ENCODE results near the gene MICAL3.

- TF ChIP-seq TARDBP (IDR thresholded peaks at IDR 0.05), result no peak
- no peak for TF ChIP-seq SP1 (IDR thresholded peaks at IDR 0.05)
- TF ChIP-seq ARNT (IDR thresholded peaks at IDR 0.05), result no peak
- TF ChIP-seq ELF4 (IDR thresholded peaks at IDR 0.05), result no peak
- TF ChIP-seq FOXM1 (IDR thresholded peaks at IDR 0.05; ENCODE audit: borderline replicate concordance), result no peak
- no peak for TF ChIP-seq PKNOX1 (IDR thresholded peaks at IDR 0.05)
- TF ChIP-seq NFRKB (IDR thresholded peaks at IDR 0.05), result no peak
- no peak for TF ChIP-seq L3MBTL2 (conservative IDR thresholded peaks at IDR 0.05)
- TF ChIP-seq ZNF384 (IDR thresholded peaks at IDR 0.05), result no peak
- TF ChIP-seq FOXK2 (IDR thresholded peaks at IDR 0.05), result no peak
- TF ChIP-seq FOXA1 (IDR thresholded peaks at IDR 0.05), result no peak
- TF ChIP-seq LEF1 (IDR thresholded peaks at IDR 0.05; ENCODE audit: borderline replicate concordance), result no peak
These were observed 162.5 kb downstream of the MICAL3 start for GRCh38 chr22:17861909-17862308.
